Lung (tissue), 12 donors: ENCODE measurements around the gene SMIM14. TPM values are rescaled to one million over a fixed set of nuclear protein-coding genes. Genes with fewer than 3 reads are reported as not detected.
A peak's percentile ranks its signal among the peaks of the same experiment; 100 is the strongest.

Experiments
- ATAC-seq: fragments of 200-7000 bp; cut with Tn5 transposase; one replicate; pipeline ENCODE4 v1.9.1; 2020; ENCODE audit warnings: moderate number of reproducible peaks; ENCODE audit not compliant: insufficient read depth, low FRiP score
- DNase-seq, 3 donors: peaks; one replicate each; pipeline ENCODE4 v3.0.0-alpha.2; 2013 to 2017
- H3K27ac ChIP-seq, 2 donors: one replicate each; pipeline ENCODE4 v1.5.1; 2013; ENCODE audit warnings: mild to moderate bottlenecking in 2 of 2, moderate library complexity in 2 of 2, control low read depth in 1 of 2, inconsistent platforms in 1 of 2, low read depth in 1 of 2, low read length in 1 of 2
- H3K27me3 ChIP-seq, 3 donors: one replicate each; pipeline ENCODE4 v1.5.1; 2013; ENCODE audit warnings: low read length in 2 of 3; ENCODE audit not compliant: control insufficient read depth in 3 of 3, insufficient read depth in 3 of 3
- H3K36me3 ChIP-seq, 4 donors: one replicate each; pipeline ENCODE4 v1.5.1; 2013; ENCODE audit warnings: low read length in 4 of 4, mild to moderate bottlenecking in 1 of 4, moderate library complexity in 1 of 4; ENCODE audit not compliant: control insufficient read depth in 4 of 4, insufficient read depth in 4 of 4
- H3K4me1 ChIP-seq, 5 donors: one replicate each; pipeline ENCODE4 v1.5.1; 2013; ENCODE audit warnings: low read length in 5 of 5, mild to moderate bottlenecking in 2 of 5, moderate library complexity in 1 of 5; ENCODE audit not compliant: control insufficient read depth in 5 of 5, insufficient read depth in 5 of 5
- H3K4me3 ChIP-seq: one replicate; pipeline ENCODE4 v1.5.1; 2013; ENCODE audit warnings: mild to moderate bottlenecking, control low read depth, moderate library complexity
- H3K9ac ChIP-seq, 2 donors: one replicate each; pipeline ENCODE4 v1.5.1; 2013; ENCODE audit warnings: low read length in 2 of 2, control low read depth in 1 of 2; ENCODE audit not compliant: insufficient read depth in 1 of 2
- H3K9me3 ChIP-seq, 4 donors: one replicate each; pipeline ENCODE4 v1.5.1; 2013; ENCODE audit warnings: low read length in 3 of 4, mild to moderate bottlenecking in 1 of 4, moderate library complexity in 1 of 4; ENCODE audit not compliant: control insufficient read depth in 4 of 4, insufficient read depth in 3 of 4
- WGBS, 2 donors: extraction: QIAGEN DNeasy Blood & Tissue Kit; methylation state at CpG; one replicate each; pipeline ENCODE4 v1.1.7; 2013; 5-methylcytosine and 5-hydroxymethylcytosine counted together
- polyA plus RNA-seq, 2 donors: library from polyadenylated mRNA; stranded (reverse); fragments of 200-250 nt; gene quantifications; one replicate each; pipeline ENCODE4 v1.2.1, GENCODE V29; 2013
- total RNA-seq, 2 donors: library from RNA; depleted of rRNA in 1 of 2; stranded (reverse); fragments of >200 nt in 1 of 2; gene quantifications; one replicate each; pipeline ENCODE4 v1.2.1, GENCODE V29; 2014 to 2021
- TF ChIP-seq, protein P1 (sequence below): IDR thresholded peaks from 2 replicates; pipeline ENCODE4 v1.5.1; 2012; ENCODE audit warnings: mild to moderate bottlenecking; ENCODE audit errors: control extremely low read depth, extremely low read depth
- donor health status: control.
- donor health status: control.
- donor health status: Bipolar disorder and iron deficiency.
- donor health status: healthy.
- donor health status: DM: yes; HTN: yes; CAD: no.

SMIM14 gene
- total and polyA plus RNA-seq, 4 donors: 23.4 to 52.1 (median 33.7) TPM

GRCh38 chr4:39530682-39531081 is 108.0 kb downstream of the SMIM14 start:
- H3K27ac ChIP-seq: no peak overlapping the region
- H3K9me3 ChIP-seq: peaks cover 0 to 3% (median 0%) of the 10 kb centered on the region in 4 donors
- H3K4me3 ChIP-seq: no peak overlapping the region
- TF ChIP-seq, protein P1, sequence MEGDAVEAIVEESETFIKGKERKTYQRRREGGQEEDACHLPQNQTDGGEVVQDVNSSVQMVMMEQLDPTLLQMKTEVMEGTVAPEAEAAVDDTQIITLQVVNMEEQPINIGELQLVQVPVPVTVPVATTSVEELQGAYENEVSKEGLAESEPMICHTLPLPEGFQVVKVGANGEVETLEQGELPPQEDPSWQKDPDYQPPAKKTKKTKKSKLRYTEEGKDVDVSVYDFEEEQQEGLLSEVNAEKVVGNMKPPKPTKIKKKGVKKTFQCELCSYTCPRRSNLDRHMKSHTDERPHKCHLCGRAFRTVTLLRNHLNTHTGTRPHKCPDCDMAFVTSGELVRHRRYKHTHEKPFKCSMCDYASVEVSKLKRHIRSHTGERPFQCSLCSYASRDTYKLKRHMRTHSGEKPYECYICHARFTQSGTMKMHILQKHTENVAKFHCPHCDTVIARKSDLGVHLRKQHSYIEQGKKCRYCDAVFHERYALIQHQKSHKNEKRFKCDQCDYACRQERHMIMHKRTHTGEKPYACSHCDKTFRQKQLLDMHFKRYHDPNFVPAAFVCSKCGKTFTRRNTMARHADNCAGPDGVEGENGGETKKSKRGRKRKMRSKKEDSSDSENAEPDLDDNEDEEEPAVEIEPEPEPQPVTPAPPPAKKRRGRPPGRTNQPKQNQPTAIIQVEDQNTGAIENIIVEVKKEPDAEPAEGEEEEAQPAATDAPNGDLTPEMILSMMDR: no peak
- DNase-seq: no peak
- 99 to 100% methylated on average over 3 of the region's 3 CpGs for WGBS, 2 donors
- no peaks in the 10 kb centered on the region for H3K27me3 ChIP-seq
- no peak overlapping the region for H3K9ac ChIP-seq
- peaks cover 3 to 6% (median 5%) of the 10 kb centered on the region in 4 donors for H3K36me3 ChIP-seq
- H3K4me1 ChIP-seq: peaks cover 0 to 8% (median 3%) of the 10 kb centered on the region in 5 donors
- ATAC-seq: no peak

DNA sequence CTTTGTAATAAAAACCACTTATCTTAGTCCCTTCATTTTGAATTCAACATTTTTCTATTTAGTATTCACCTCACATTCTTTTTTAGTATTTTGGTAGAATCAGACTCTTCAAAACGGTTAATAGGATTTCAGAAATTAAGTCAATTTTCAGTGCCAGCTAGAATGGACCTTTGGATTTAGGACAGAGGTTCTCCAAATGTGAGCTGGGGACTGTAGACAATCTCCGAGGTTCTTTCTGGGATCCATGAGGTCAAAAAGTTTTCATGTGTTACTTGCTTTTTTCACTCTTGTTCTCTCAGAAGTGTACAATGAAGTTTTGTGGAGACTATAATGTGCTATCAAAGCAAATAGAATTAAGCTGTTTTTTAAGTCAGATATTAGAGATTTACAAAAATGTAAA is 109.1 kb downstream of the SMIM14 start:
- Histone ChIP-seq H3K27me3 (no peaks in the 10 kb centered on the region), H3K27ac (no peak overlapping the region), H3K9me3 (peaks cover 0 to 3% (median 0%) of the 10 kb centered on the region in 4 donors), H3K4me3 (no peak overlapping the region), H3K4me1 (peaks cover 0 to 13% (median 4%) of the 10 kb centered on the region in 5 donors), H3K36me3 (peaks cover 3 to 11% (median 4%) of the 10 kb centered on the region in 4 donors), H3K9ac (no peak overlapping the region)
- DNase-seq (no peak), ATAC-seq (no peak)
- TF ChIP-seq, protein P1: no peak
- 94 to 97% methylated on average over 2 of the region's 2 CpGs for WGBS, 2 donors

DNA sequence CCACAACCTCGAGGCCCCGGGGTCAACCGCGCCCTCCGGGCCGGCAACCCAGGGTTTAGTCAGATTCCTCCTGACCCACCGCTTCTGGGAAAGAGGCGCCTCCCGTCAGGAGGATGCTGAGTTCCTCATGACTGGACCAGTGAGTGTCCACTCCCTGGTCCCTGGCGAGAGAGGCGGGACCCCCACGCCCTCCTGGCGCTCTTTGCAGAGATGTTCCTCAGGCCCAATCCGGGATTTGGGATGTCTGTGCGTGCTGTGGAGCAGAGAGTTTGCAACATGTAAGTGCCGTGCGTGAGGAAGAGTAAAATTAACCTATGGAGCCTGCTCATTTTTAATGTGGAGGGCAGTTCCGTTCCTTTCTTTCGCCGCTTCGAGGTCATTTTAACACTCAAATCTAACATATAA is 110.6 kb downstream of the SMIM14 start:
- Histone ChIP-seq H3K4me1 (peaks cover 0 to 18% (median 4%) of the 10 kb centered on the region in 5 donors), H3K27me3 (no peaks in the 10 kb centered on the region), H3K27ac (peak overlapping the region; percentile 89 to 95), H3K9me3 (peaks cover 0 to 3% (median 0%) of the 10 kb centered on the region in 4 donors), H3K4me3 (peak overlapping the region; percentile 63), H3K9ac (peak overlapping the region; percentile 48 to 88), H3K36me3 (peaks cover 1 to 11% (median 4%) of the 10 kb centered on the region in 4 donors)
- DNase-seq: no peak
- TF ChIP-seq, protein P1: no peak
- peak; percentile 60 for ATAC-seq
- WGBS, 2 donors: 2% methylated on average over 20 to 21 of the region's 21 CpGs
